ENCODE measurements around the gene FAM120B. TPM values are rescaled to one million over a fixed set of nuclear protein-coding genes. Genes with fewer than 3 reads are reported as not detected.

FAM120B gene
- total RNA-seq, 2 donors from 2014 or later = 14.7 to 18.6 TPM

GRCh38 chr6:170446841-170447560 lies 140.4 kb downstream of the FAM120B start:
- no peaks in the 10 kb centered on the region for H3K36me3 ChIP-seq
- H3K9me3 ChIP-seq = no peaks in the 10 kb centered on the region
- no peak overlapping the region for H3K27ac ChIP-seq
- TF ChIP-seq CTCF (IDR thresholded peaks at IDR 0.05) = no peak
- no peaks in the 10 kb centered on the region for H3K27me3 ChIP-seq
- no peak for DNase-seq (ENCODE audit: low spot score)
- H3K4me1 ChIP-seq = no peaks in the 10 kb centered on the region
- no peak overlapping the region for H3K4me3 ChIP-seq

GRCh38 chr6:170447561-170447930 lies 141.0 kb downstream of the FAM120B start:
- Histone ChIP-seq H3K9me3 (no peaks in the 10 kb centered on the region), H3K4me1 (no peaks in the 10 kb centered on the region), H3K27me3 (no peaks in the 10 kb centered on the region), H3K4me3 (no peak overlapping the region), H3K36me3 (no peaks in the 10 kb centered on the region), H3K27ac (no peak overlapping the region)
- DNase-seq (ENCODE audit: low spot score) = no peak
- TF ChIP-seq CTCF (IDR thresholded peaks at IDR 0.05) = no peak

- DNase-seq (ENCODE audit: low spot score) = no peak
- Histone ChIP-seq H3K27me3 (no peaks in the 10 kb centered on the region), H3K4me1 (no peaks in the 10 kb centered on the region), H3K27ac (no peak overlapping the region), H3K4me3 (no peak overlapping the region), H3K9me3 (no peaks in the 10 kb centered on the region), H3K36me3 (no peaks in the 10 kb centered on the region)
- no peak for TF ChIP-seq CTCF (IDR thresholded peaks at IDR 0.05)
Measured at GRCh38 chr6:170448317-170448716, 141.8 kb downstream of the FAM120B start.

- H3K4me3 ChIP-seq = no peak overlapping the region
- DNase-seq (ENCODE audit: low spot score) = no peak
- H3K27me3 ChIP-seq = no peaks in the 10 kb centered on the region
- H3K36me3 ChIP-seq = no peaks in the 10 kb centered on the region
- no peaks in the 10 kb centered on the region for H3K4me1 ChIP-seq
- no peak for TF ChIP-seq CTCF (IDR thresholded peaks at IDR 0.05)
- H3K9me3 ChIP-seq = no peaks in the 10 kb centered on the region
- no peak overlapping the region for H3K27ac ChIP-seq
Measured at GRCh38 chr6:170448751-170449630, 142.4 kb downstream of the FAM120B start.

- DNase-seq (ENCODE audit: low spot score) = no peak
- no peak for TF ChIP-seq CTCF (IDR thresholded peaks at IDR 0.05)
- Histone ChIP-seq H3K4me1 (no peaks in the 10 kb centered on the region), H3K36me3 (no peaks in the 10 kb centered on the region), H3K27ac (no peak overlapping the region), H3K4me3 (no peak overlapping the region), H3K27me3 (no peaks in the 10 kb centered on the region), H3K9me3 (no peaks in the 10 kb centered on the region)
Measured at GRCh38 chr6:170449835-170450753, 143.5 kb downstream of the FAM120B start.

Measured in right atrium auricular region (tissue), 2 donors.